Stimulated activated CD8-positive, alpha-beta memory T cell treated with anti-CD3 and anti-CD28 coated beads, Interleukin-4, amount 100 ng/mL, for 24 hours (primary cell): ENCODE results near the gene AGO1.
"Not testable (repeated sequence)": the region's sequence is repeated elsewhere in the genome, so short reads cannot be mapped to it uniquely, and the experiment has no call there.

Experiments used
- DNase-seq: peaks from one replicate; pipeline ENCODE4 v3.0.0-alpha.2; 2020; ENCODE audit warnings: low read depth

AGO1 gene

GRCh38 chr1:35915693-35916092, 32.7 kb downstream of the AGO1 start:
- DNase-seq = no peak

- DNase-seq = no peak
Observed at GRCh38 chr1:35923791-35924221, 40.8 kb downstream of the AGO1 start.

DNA sequence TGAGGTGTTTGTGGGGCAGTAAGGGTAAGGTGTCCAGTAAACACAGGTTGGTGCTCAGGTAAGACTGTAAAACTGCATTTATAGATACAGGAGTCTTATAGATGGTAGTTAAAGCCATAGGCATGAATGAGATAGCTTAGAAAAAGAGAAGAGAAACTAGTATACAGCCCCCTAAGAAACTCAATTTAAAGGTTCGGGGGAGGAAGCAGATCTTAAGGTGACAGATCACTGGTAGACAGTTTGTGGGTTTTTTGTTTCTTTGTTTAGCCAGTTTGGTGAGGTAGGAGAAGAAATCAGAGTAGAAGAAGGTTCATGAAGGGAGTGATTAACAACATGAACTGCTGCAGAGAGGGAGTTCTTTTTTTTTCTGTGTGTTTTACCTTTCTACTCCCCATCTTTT, 41.8 kb downstream of the AGO1 start:
- no peak for DNase-seq

- no peak for DNase-seq
Observed at GRCh38 chr1:35925741-35926140, 42.7 kb downstream of the AGO1 start.

- no peak for DNase-seq
Observed at GRCh38 chr1:35927472-35927871, 44.5 kb downstream of the AGO1 start.

DNA sequence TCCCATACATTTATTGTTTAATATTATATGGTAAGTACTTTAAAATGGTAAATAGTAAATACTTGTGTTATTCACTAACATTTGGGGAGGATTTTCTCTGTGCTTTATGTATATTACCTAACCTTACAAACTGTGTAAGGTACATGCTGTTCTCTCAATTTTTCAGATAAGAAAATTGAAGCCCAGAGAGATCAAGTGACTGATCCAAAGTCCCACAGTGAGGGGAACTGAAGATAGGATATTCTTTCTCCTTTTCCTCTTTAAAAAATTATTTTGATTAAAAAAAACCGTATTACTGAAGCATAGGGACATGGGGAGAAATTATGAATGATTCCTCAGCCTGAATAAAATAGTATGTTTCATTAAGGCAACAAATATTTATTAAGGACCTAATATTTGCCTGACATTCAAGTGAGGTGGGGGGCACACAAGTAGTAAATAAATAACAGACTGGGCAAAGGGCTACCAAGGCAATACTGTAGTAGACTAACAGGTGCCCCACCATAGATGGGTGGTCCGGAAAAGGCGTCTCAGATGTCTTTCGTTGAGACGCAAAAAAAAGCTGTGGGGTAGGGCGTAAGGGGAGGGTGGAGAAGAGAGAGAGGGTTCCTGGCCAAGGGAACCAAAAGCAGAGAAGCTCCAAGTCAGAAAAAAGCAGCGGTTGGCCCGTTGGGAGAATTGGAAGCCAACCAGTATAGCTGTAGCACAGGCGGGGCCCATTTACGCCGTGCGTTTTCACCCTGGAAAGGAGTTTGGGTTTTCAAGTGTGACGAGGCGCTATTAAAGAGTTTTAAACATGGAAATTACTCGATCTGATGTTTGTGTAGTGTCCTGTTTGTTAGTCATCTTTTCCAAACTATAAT, 47.0 kb downstream of the AGO1 start:
- DNase-seq = peak; percentile 4

- peak; percentile 84 for DNase-seq
Observed at GRCh38 chr1:35930593-35931445, 47.8 kb downstream of the AGO1 start, which contains the start of gene AGO3. TSS of gene AGO3 (plus strand) at chr1:35931105. CDS start at chr1:35931427, 322 bp downstream.

DNA sequence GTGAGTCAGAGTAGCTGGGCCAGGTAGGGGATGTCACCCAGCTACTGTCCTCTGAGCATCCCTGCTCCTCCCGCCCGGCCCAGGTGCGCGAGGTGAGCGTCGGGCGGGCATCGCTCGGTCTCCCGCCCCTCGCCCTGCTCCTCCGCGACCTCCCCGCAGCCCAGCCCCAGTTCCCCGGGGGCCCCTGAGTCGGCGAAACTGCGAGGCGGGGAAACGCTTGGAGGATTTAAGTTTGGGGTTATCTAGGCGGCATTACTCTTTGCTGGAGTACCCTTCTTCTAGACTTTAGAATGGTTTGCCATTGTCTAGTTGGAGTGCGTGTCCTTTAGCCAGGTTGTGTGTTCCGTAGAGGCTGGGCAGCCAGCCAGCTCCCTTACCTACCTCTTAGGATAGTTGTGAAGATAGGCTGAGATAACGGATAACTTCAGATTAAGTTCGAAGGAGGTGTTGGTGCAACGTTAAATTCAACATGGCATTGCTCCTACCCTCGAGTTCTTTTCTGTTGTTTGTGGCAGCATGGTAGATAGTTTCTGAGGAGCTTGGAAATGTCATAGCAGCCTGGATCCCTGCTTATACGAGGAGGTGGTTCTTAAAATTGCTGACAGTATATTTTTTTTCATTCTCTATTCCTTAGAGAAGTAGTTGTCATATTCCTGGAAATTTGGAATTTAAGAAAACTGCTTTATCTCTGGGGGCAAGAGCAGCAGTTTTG, 48.6 kb downstream of the AGO1 start:
- no peak for DNase-seq

DNA sequence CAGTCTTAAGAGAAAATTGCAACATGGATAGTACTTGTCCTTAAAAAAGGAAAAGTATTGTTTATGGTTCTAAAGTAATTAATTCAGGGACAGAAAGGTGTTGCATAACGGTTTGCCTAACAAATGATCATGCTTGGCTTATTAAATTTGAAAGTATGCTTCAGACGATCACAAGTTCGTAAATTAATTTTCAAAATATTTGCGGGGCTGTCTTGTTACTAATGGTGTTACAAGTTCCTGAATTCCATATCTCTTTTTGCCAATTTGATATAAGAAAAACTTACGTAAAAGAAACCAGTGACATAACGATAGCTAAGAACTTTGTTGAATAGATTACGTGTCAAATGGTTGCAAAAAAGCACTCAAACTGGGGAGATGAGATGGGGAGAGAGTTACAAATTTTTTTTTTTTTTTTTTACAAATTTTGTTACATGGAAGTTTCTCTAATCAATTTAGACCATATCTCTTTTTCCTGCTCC, 49.2 kb downstream of the AGO1 start:
- no peak for DNase-seq

- no peak for DNase-seq
Observed at GRCh38 chr1:35932941-35933340, 49.9 kb downstream of the AGO1 start.

DNA sequence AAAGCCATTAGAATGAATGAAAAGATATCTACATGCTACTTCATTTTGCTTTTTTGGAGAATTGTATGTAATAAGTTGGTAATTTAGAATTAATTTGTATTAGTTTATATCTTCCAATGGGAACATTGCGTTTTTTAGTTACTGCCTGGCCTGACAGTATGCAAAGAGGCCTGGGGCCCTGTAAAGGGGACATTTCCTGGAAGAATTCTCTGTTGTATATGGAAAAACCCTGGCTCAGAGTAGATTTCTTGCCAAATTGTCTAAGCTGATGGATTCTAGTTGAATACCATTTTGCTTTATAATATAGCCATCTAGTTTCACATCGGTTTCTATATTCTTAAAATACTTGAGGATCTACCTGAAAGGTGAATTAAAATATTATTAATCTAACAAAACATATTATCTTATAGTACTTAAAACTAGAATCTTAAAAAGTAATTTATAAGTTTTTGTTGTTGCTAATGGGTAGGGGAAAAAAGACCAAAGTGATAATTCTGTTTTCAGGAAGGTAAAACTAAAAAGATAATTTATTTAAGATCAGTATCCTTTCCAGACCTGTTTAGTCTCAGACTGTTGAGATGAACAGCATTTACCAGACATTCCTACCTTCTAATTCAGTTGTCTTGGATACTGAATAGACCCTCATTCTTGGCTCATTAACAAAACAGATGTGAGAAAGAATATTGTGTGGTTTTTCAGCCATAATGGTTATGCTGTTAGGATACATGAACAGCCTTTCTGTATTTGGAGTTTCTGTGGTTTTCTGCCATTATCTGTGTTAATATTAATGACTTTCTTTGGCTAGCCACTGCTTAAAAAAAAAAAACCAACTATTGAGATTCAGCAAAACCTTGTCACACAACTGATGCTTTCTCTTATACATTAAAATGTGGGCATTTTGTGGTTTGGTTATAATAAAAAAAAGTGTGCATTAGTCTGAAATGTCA, 52.7 kb downstream of the AGO1 start:
- no peak for DNase-seq

DNA sequence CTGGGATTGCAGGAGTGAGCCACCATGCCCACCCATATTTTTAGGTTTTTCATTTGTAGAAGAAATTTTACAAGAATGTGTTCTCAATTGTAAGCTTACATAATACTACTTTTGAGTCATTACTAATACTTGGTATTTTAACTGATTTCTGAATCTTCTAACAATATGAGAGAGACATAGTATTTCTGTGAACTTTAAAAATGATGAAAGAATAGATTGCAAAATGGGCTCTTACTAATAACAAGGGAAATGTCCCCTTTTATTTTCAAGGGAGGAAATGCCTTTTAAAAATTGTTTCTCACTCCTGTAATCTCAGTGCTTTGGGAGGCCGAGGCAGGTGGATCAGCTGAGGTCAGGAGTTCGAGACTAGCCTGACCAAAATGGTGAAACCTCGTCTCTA, 53.8 kb downstream of the AGO1 start:
- DNase-seq = no peak

GRCh38 chr1:35939484-35939883, 56.5 kb downstream of the AGO1 start:
- DNase-seq = no peak

DNA sequence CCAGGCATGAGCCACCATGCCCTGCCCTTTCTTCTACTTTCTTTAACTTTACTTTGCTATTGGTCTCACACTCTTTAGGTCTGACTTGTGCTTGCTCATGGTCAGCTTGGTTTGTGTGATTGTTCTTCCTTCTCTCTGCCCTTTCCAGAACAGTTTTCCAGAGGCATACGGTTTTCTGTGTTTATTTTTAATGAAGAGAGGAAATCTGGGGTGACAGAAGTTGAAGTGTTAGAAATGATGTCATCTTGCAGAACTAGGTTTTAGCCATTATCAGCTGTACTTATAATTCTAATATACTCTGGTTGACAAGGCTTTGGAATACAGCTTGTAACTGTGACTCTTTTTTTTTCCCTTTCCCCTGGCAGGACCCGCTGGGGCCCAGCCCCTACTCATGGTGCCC, 62.3 kb downstream of the AGO1 start:
- no peak for DNase-seq

GRCh38 chr1:35947547-35947946, 64.5 kb downstream of the AGO1 start:
- no peak for DNase-seq

GRCh38 chr1:35958558-35958957, 75.5 kb downstream of the AGO1 start:
- no peak for DNase-seq

- DNase-seq = no peak
Observed at GRCh38 chr1:35959304-35959703, 76.3 kb downstream of the AGO1 start.

DNA sequence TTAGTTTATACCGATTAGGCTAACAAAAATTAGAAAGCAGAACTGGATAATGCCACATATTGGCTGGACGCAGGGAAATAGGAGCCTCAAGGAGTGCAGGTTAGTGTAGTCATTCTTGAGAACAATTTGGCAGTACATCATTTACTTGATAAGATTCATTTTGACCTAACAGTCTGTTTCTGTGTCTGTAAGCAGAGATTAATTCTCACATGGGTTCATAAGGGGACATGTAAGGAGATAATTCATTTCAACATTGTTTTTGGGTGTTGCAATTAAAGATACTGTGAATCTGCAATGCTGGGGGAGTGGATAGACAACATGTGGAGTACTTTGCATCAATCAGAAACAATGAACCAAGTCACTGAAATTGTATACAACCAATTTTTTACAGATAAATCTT, 79.9 kb downstream of the AGO1 start:
- no peak for DNase-seq

GRCh38 chr1:35964277-35964676, 81.3 kb downstream of the AGO1 start:
- DNase-seq = not testable (repeated sequence)

DNA sequence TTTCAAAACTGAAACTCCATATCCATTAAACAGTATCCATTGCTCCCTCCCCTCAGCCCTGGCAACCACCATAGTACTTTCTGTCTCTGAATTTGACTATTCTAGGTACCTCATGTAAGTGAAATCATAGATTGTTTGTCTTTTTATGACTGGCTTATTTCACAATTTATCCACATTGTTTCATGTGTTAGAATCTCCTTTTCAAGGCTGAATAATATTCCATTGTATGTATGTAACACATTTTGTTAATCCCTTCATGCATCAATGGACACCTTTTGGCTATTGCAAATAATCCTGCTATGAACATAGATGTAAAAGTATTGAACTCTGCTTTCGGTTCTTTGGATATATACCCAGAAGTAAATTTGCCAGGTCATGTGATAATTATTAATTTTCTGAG, 85.4 kb downstream of the AGO1 start:
- DNase-seq = no peak

GRCh38 chr1:35971601-35972000, 88.6 kb downstream of the AGO1 start:
- no peak for DNase-seq
